Measurements from ENCODE around the gene RHCG.

- TF ChIP-seq SMC3 (IDR thresholded peaks at IDR 0.05; ENCODE audit: low read depth, low read length) (no peak), CTCF (IDR thresholded peaks at IDR 0.05) (no peak), RFX5 (IDR thresholded peaks at IDR 0.05; ENCODE audit: low read length) (no peak), MAX (IDR thresholded peaks at IDR 0.05; ENCODE audit: low read depth) (no peak), POLR2AphosphoS5 (IDR thresholded peaks at IDR 0.05; ENCODE audit: low read depth, low read length) (no peak), CHD2 (IDR thresholded peaks at IDR 0.05; ENCODE audit: low read length, partially characterized antibody) (no peak), NFIC (IDR thresholded peaks at IDR 0.05; ENCODE audit: borderline replicate concordance) (no peak), PBX3 (IDR thresholded peaks at IDR 0.05) (no peak), RAD21 (IDR thresholded peaks at IDR 0.05; ENCODE audit: low read length) (no peak), NRF1 (IDR thresholded peaks at IDR 0.05; ENCODE audit: low read depth, low read length) (no peak), REST (IDR thresholded peaks at IDR 0.05; ENCODE audit: low read depth, low read length) (no peak), USF1 (IDR thresholded peaks at IDR 0.05; ENCODE audit: borderline replicate concordance, low read depth) (no peak), GATA2 (CRISPR knock-in tag; IDR thresholded peaks at IDR 0.05) (no peak)
Measured at GRCh38 chr15:89463113-89463512, 33.3 kb downstream of the RHCG start.

Measured in SK-N-SH (cell line).